NT2/D1 (cell line): ENCODE results near the gene TMEM117.

ENCODE experiments used
- DNase-seq: peaks from one replicate; pipeline ENCODE4 v3.0.0-alpha.2; 2011; ENCODE audit warnings: low read depth, low spot score
- H3K27me3 ChIP-seq: 2 replicates; pipeline ENCODE4 v1.6.0; 2011; ENCODE audit warnings: mild to moderate bottlenecking; ENCODE audit not compliant: insufficient read length, insufficient read depth
- H3K36me3 ChIP-seq: 2 replicates; pipeline ENCODE4 v1.6.1; 2011; ENCODE audit warnings: mild to moderate bottlenecking, low read length, mixed read lengths; ENCODE audit not compliant: insufficient read depth, insufficient read length
- H3K4me1 ChIP-seq: 2 replicates; pipeline ENCODE4 v1.5.1; 2011; ENCODE audit not compliant: insufficient read depth, insufficient read length
- H3K4me3 ChIP-seq: 2 replicates; pipeline ENCODE4 v1.5.1; 2011; ENCODE audit warnings: low read depth; ENCODE audit not compliant: insufficient read length
- H3K9ac ChIP-seq: 2 replicates; pipeline ENCODE4 v1.6.0; 2011; ENCODE audit warnings: low read depth; ENCODE audit not compliant: insufficient read length
- H3K9me3 ChIP-seq: 2 replicates; pipeline ENCODE4 v1.5.1; 2011; ENCODE audit warnings: mild to moderate bottlenecking, low read length; ENCODE audit not compliant: insufficient read depth
- SUZ12 ChIP-seq: IDR thresholded peaks from 2 replicates; pipeline ENCODE4 v1.6.1; 2011; ENCODE audit not compliant: insufficient read length, insufficient read depth; ENCODE audit errors: extremely low read depth
- YY1 ChIP-seq: IDR thresholded peaks from 2 replicates; pipeline ENCODE4 v1.6.1; 2011; ENCODE audit not compliant: insufficient read length, insufficient read depth
- ZNF274 ChIP-seq: IDR thresholded peaks from 2 replicates; pipeline ENCODE4 v1.6.1; 2011; ENCODE audit warnings: mild to moderate bottlenecking, low read depth, low read length

TMEM117 gene

DNA sequence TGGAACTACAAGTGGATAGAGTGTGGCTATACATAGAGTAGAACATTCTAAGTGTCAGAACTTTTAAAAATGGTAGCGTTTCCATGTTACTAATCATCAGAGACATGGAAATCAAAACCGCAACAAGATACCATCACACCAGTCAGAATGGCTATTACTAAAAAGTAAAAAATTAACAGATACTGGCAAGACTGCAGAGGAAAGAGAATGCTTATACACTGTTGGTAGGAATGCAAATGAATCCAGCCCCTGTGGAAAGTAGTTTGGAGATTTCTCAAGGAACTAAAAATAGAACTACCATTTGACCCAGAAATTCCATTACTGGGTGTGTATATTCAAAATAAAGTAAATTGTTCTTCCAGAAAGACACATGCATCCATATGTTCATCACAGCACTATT, 521.6 kb downstream of the TMEM117 start:
- Histone ChIP-seq H3K4me1 (no peaks in the 10 kb centered on the region), H3K9ac (no peak overlapping the region), H3K9me3 (no peaks in the 10 kb centered on the region), H3K27me3 (no peaks in the 10 kb centered on the region), H3K36me3 (no peaks in the 10 kb centered on the region), H3K4me3 (no peak overlapping the region)
- DNase-seq = no peak
- TF ChIP-seq YY1 (no peak), ZNF274 (no peak), SUZ12 (no peak)

GRCh38 chr12:44358636-44359035, 522.8 kb downstream of the TMEM117 start:
- TF ChIP-seq YY1 = no peak
- TF ChIP-seq ZNF274 = no peak
- no peak for TF ChIP-seq SUZ12
- Histone ChIP-seq H3K36me3 (no peaks in the 10 kb centered on the region), H3K27me3 (no peaks in the 10 kb centered on the region), H3K4me3 (no peak overlapping the region), H3K9ac (no peak overlapping the region), H3K9me3 (no peaks in the 10 kb centered on the region), H3K4me1 (no peaks in the 10 kb centered on the region)
- DNase-seq = no peak

DNA sequence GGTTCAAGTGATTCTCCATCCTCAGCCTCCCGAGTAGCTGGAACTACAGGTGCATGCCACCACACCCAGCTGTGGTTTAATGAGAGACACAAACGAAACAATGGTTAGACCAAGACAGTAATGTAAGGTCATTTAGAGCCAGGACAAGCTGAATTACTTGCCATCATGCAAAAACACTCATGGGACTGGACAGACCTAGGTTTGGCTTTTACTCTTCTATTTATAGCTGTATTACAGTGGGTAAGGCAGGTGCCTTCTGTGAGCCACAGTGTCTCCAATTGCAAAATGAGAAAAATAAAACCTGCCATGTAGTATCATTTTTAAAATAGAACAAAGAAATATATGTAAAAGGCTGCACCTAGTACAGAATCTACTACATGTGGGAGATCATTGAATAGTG, 527.1 kb downstream of the TMEM117 start:
- no peak overlapping the region for H3K4me3 ChIP-seq
- no peaks in the 10 kb centered on the region for H3K27me3 ChIP-seq
- no peaks in the 10 kb centered on the region for H3K9me3 ChIP-seq
- no peaks in the 10 kb centered on the region for H3K4me1 ChIP-seq
- no peaks in the 10 kb centered on the region for H3K36me3 ChIP-seq
- H3K9ac ChIP-seq = no peak overlapping the region
- no peak for DNase-seq
- TF ChIP-seq ZNF274 = no peak
- no peak for TF ChIP-seq YY1

DNA sequence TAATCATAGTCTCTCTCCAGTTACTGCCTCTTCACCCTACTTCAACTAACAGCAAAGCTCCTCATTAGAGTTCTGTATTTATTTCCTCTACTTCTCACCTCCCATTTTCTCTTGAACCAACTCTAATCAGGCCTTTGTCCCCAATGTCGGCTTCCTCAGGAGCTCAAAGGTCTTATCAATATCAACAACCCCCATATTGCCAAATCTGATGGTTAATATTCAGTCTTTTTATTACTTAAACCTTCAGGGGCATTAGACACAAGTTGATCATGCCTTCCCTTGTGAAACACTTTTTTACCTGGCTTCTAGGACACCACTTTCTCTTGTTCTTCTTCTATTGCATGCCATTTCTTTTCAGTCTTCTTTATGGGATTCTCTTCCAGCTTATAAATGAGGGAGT, 531.3 kb downstream of the TMEM117 start:
- no peak overlapping the region for H3K9ac ChIP-seq
- no peaks in the 10 kb centered on the region for H3K36me3 ChIP-seq
- no peaks in the 10 kb centered on the region for H3K27me3 ChIP-seq
- H3K4me3 ChIP-seq = no peak overlapping the region
- no peaks in the 10 kb centered on the region for H3K4me1 ChIP-seq
- DNase-seq = no peak
- no peak for TF ChIP-seq ZNF274
- no peak for TF ChIP-seq SUZ12
- no peak for TF ChIP-seq YY1
- no peaks in the 10 kb centered on the region for H3K9me3 ChIP-seq

- TF ChIP-seq ZNF274 = no peak
- no peak for TF ChIP-seq YY1
- no peak for TF ChIP-seq SUZ12
- H3K36me3 ChIP-seq = no peaks in the 10 kb centered on the region
- H3K4me1 ChIP-seq = no peaks in the 10 kb centered on the region
- no peak for DNase-seq
- no peaks in the 10 kb centered on the region for H3K9me3 ChIP-seq
- no peak overlapping the region for H3K4me3 ChIP-seq
- H3K27me3 ChIP-seq = no peaks in the 10 kb centered on the region
- no peak overlapping the region for H3K9ac ChIP-seq
Measured at GRCh38 chr12:44367916-44368315, 532.0 kb downstream of the TMEM117 start.

GRCh38 chr12:44369998-44370397, 534.1 kb downstream of the TMEM117 start:
- DNase-seq = no peak
- no peaks in the 10 kb centered on the region for H3K36me3 ChIP-seq
- H3K4me1 ChIP-seq = no peaks in the 10 kb centered on the region
- H3K9ac ChIP-seq = no peak overlapping the region
- TF ChIP-seq YY1 (no peak), SUZ12 (no peak), ZNF274 (no peak)
- no peaks in the 10 kb centered on the region for H3K9me3 ChIP-seq
- no peak overlapping the region for H3K4me3 ChIP-seq
- no peaks in the 10 kb centered on the region for H3K27me3 ChIP-seq

DNA sequence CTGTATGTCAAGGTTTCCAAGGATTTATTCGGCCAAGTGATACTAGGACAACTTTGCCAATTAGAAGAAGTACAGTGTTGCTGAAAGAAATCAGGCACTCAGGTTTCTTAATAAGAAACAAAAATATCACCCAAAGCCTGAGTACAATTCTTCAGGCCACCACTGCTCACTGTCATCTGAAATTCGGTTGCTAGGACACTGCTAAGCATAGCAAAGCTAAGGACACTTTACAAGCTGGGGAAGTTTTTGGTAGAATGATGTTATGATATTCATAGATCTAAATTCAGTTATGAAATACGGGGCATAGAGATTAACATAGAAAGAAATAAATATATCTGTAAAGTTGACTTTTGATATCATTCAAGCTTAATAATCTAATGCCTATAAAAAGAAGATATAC, 535.1 kb downstream of the TMEM117 start:
- no peak overlapping the region for H3K4me3 ChIP-seq
- no peak overlapping the region for H3K9ac ChIP-seq
- TF ChIP-seq SUZ12 (no peak), ZNF274 (no peak), YY1 (no peak)
- H3K27me3 ChIP-seq = no peaks in the 10 kb centered on the region
- H3K4me1 ChIP-seq = no peaks in the 10 kb centered on the region
- no peaks in the 10 kb centered on the region for H3K36me3 ChIP-seq
- no peak for DNase-seq
- H3K9me3 ChIP-seq = no peaks in the 10 kb centered on the region

GRCh38 chr12:44372259-44372658, 536.4 kb downstream of the TMEM117 start:
- no peak for DNase-seq
- Histone ChIP-seq H3K9ac (no peak overlapping the region), H3K9me3 (no peaks in the 10 kb centered on the region), H3K4me1 (no peaks in the 10 kb centered on the region), H3K27me3 (no peaks in the 10 kb centered on the region), H3K4me3 (no peak overlapping the region), H3K36me3 (no peaks in the 10 kb centered on the region)
- TF ChIP-seq SUZ12 (no peak), ZNF274 (no peak), YY1 (no peak)
